Kidney (tissue), 14 donors: ENCODE measurements around the gene OCIAD1. TPM values are rescaled to one million over a fixed set of nuclear protein-coding genes. Genes with fewer than 3 reads are reported as not detected.

Experiments
- DNase-seq, 5 donors: peaks; one replicate each; pipeline ENCODE4 v3.0.0-alpha.2; 2013 to 2020
- FAIRE-seq: peaks from 2 replicates; lab custom pipeline; 2012; peaks lifted over from hg19 to GRCh38; lab: Jason Lieb, UNC
- H3K27ac ChIP-seq, 2 donors: one replicate each; pipeline ENCODE4 v1.7.0; 2013; ENCODE audit warnings: low read depth in 2 of 2, low read length in 2 of 2, inconsistent platforms in 1 of 2
- H3K27me3 ChIP-seq: one replicate; pipeline ENCODE4 v1.7.1; 2013; ENCODE audit warnings: low read length, inconsistent platforms; ENCODE audit not compliant: control insufficient read depth, insufficient read depth
- H3K36me3 ChIP-seq, 3 donors: one replicate each; pipeline versions ENCODE4 v1.7.0 to v1.7.1; 2013; ENCODE audit warnings: low read length in 3 of 3, control low read depth in 1 of 3, inconsistent platforms in 1 of 3; ENCODE audit not compliant: insufficient read depth in 3 of 3, control insufficient read depth in 2 of 3
- H3K4me1 ChIP-seq, 3 donors: one replicate each; pipeline versions ENCODE4 v1.7.0 to v1.7.1; 2013; ENCODE audit warnings: low read length in 3 of 3, inconsistent platforms in 1 of 3, low read depth in 1 of 3; ENCODE audit not compliant: control insufficient read depth in 2 of 3, insufficient read depth in 2 of 3
- H3K4me3 ChIP-seq, 3 donors: one replicate each; pipeline versions ENCODE4 v1.7.0 to v1.8.1; 2013; ENCODE audit warnings: low read length in 3 of 3, control low read depth in 1 of 3, inconsistent platforms in 1 of 3
- H3K9ac ChIP-seq, 3 donors: one replicate each; pipeline versions ENCODE4 v1.7.0 to v1.7.1; 2013; ENCODE audit warnings: low read length in 3 of 3, control low read depth in 1 of 3, inconsistent platforms in 1 of 3
- H3K9me3 ChIP-seq, 3 donors: one replicate each; pipeline versions ENCODE4 v1.7.0 to v1.7.1; 2013; ENCODE audit warnings: low read length in 3 of 3, control low read depth in 1 of 3, inconsistent platforms in 1 of 3; ENCODE audit not compliant: control insufficient read depth in 2 of 3, insufficient read depth in 1 of 3
- CTCF ChIP-seq: IDR thresholded peaks from 3 replicates; pipeline ENCODE4 v1.5.1; 2012; ENCODE audit warnings: mild to moderate bottlenecking, moderate library complexity, borderline replicate concordance; ENCODE audit not compliant: insufficient read depth; ENCODE audit errors: extremely low read depth
- intact Hi-C: fragments of 100-400 bp; cut with DNase I; formaldehyde crosslinking; loops from one replicate; pipeline ENCODE4 v1.11.1; 2022
- polyA plus RNA-seq: library from polyadenylated mRNA; stranded (reverse); fragments of 350-450 nt; fragmentation: Illumina TruSeq; extraction: RNeasy Lipid Tissue Mini Kit (QIAGEN cat#74804); gene quantifications from one replicate; pipeline ENCODE4 v1.2.3, GENCODE V29; 2014; ENCODE audit warnings: low read depth, low replicate concordance; ENCODE audit not compliant: insufficient read depth
- total RNA-seq: library from RNA; stranded (reverse); fragmentation: NEBNext Ultra II Directional; extraction: Animal tissue kit (Norgen Biotek cat#: 25700); gene quantifications from one replicate; pipeline ENCODE4 v1.2.1, GENCODE V29; 2021
- donor health status: control.
- donor health status: control.
- donor health status: control.
- donor health status: control.
- donor health status: control.
- donor health status: DM: yes; HTN: yes; CAD: no.
- donor health status: Normal renal cell carcinoma (clear cell type).

Gene OCIAD1
- total and polyA plus RNA-seq, 2 donors from 2014 or later, result 142 to 218 TPM

- intact Hi-C loops, result no loop called here
- Histone ChIP-seq H3K4me1 (no peaks in the 10 kb centered on the region), H3K27ac (no peak overlapping the region), H3K27me3 (no peaks in the 10 kb centered on the region), H3K9me3 (no peaks in the 10 kb centered on the region), H3K4me3 (no peak overlapping the region), H3K9ac (no peak overlapping the region), H3K36me3 (peaks cover 0 to 27% (median 17%) of the 10 kb centered on the region in 3 donors)
- no peak for DNase-seq
- no peak for TF ChIP-seq CTCF
- FAIRE-seq, result no peak
Observed at GRCh38 chr4:48896845-48897244, 66.0 kb downstream of the OCIAD1 start.

- H3K27ac ChIP-seq, result no peak overlapping the region
- peaks cover 5 to 29% (median 21%) of the 10 kb centered on the region in 3 donors for H3K36me3 ChIP-seq
- DNase-seq (no peak), FAIRE-seq (no peak)
- no peaks in the 10 kb centered on the region for H3K4me1 ChIP-seq
- intact Hi-C loops, result no loop called here
- no peak overlapping the region for H3K9ac ChIP-seq
- no peaks in the 10 kb centered on the region for H3K27me3 ChIP-seq
- H3K9me3 ChIP-seq, result no peaks in the 10 kb centered on the region
- H3K4me3 ChIP-seq, result no peak overlapping the region
- no peak for TF ChIP-seq CTCF
Observed at GRCh38 chr4:48898733-48899431, 68.0 kb downstream of the OCIAD1 start.

GRCh38 chr4:48899432-48899749, 68.5 kb downstream of the OCIAD1 start:
- Histone ChIP-seq H3K27ac (no peak overlapping the region), H3K9me3 (no peaks in the 10 kb centered on the region), H3K9ac (no peak overlapping the region), H3K4me3 (no peak overlapping the region), H3K27me3 (no peaks in the 10 kb centered on the region), H3K36me3 (peaks cover 5 to 34% (median 21%) of the 10 kb centered on the region in 3 donors), H3K4me1 (peaks cover 0 to under 1% (median 0%) of the 10 kb centered on the region in 3 donors)
- TF ChIP-seq CTCF, result no peak
- DNase-seq, result no peak
- intact Hi-C loops, result no loop called here
- FAIRE-seq, result no peak

- Histone ChIP-seq H3K27ac (no peak overlapping the region), H3K9ac (no peak overlapping the region), H3K9me3 (no peaks in the 10 kb centered on the region), H3K36me3 (peaks cover 5 to 34% (median 21%) of the 10 kb centered on the region in 3 donors), H3K27me3 (no peaks in the 10 kb centered on the region), H3K4me1 (peaks cover 0 to 6% (median 0%) of the 10 kb centered on the region in 3 donors), H3K4me3 (no peak overlapping the region)
- TF ChIP-seq CTCF, result no peak
- no peak for FAIRE-seq
- intact Hi-C loops, result no loop called here
- DNase-seq, result no peak
Observed at GRCh38 chr4:48899950-48900349, 69.1 kb downstream of the OCIAD1 start.
